Measurements from ENCODE around the gene AAMP.

Gene AAMP

GRCh38 chr2:218218268-218219185 is 51.4 kb downstream of the AAMP start:
- DNase-seq = peak; percentile 69

- peak; percentile 73 for DNase-seq
Observed at GRCh38 chr2:218217360-218218267, 52.3 kb downstream of the AAMP start.

GRCh38 chr2:218216674-218217359 is 53.1 kb downstream of the AAMP start, which contains the start of gene ARPC2:
ARPC2 (plus strand) TSS chr2:218217189; CDS start chr2:218217471, 282 bp downstream.
- peak; percentile 96 for DNase-seq

- no peak for DNase-seq
Observed at GRCh38 chr2:218216336-218216673, 53.6 kb downstream of the AAMP start.
